HCT116 (cell line): ENCODE results near the gene TMPRSS9. TPM values are rescaled to one million over a fixed set of nuclear protein-coding genes. Genes with fewer than 3 reads are reported as not detected.

Experiments used
- ATAC-seq: fragments of 200-7000 bp; cut with Tn5 transposase; 2 replicates; pipeline ENCODE4 v1.9.1; 2020; ENCODE audit warnings: mild to moderate bottlenecking, moderate library complexity
- BruUV-seq: library from RNA; stranded (reverse); fragments of 400-500 nt; replicated peaks from 2 replicates; lab custom pipeline; 2021; lab: Mats Ljungman, UMichigan
- CTCF ChIA-PET: fragments of 300-600 bp; sonication (Branson Sonifier 250); formaldehyde crosslinking; loops from one replicate; lab custom pipeline; 2021; ENCODE audit warnings: antibody characterized with exemption; lab: Charles Lee
- POLR2A ChIA-PET: fragments of 300-600, 350-600 bp; sonication (Branson Sonifier 250); formaldehyde crosslinking; loops from one replicate; lab custom pipeline; 2021; ENCODE audit warnings: antibody characterized with exemption; lab: Charles Lee
- RAD21 ChIA-PET, 2 experiments: fragments of 300-600 bp; sonication (Branson Sonifier 250); formaldehyde crosslinking; loops; one replicate each; lab custom pipeline; 2023; ENCODE audit warnings: low total read pairs in 2 of 2; ENCODE audit not compliant: uncharacterized antibody in 2 of 2, unreplicated experiment in 2 of 2, low non-redundant PET in 1 of 2; lab: Charles Lee
- DNase-seq: peaks from one replicate; pipeline ENCODE4 v3.0.0-alpha.2; 2010; ENCODE audit warnings: low read depth, low spot score
- H2AFZ ChIP-seq: fragments of 200-600 bp; shearing (Covaris generic), sonication (generic); 2 replicates; pipeline ENCODE4 v1.6.1; 2017; ENCODE audit warnings: low read depth, mixed run types, mixed read lengths, antibody characterized with exemption, low read length; ENCODE audit not compliant: poor library complexity, severe bottlenecking
- H3K27ac ChIP-seq: 2 replicates; pipeline ENCODE4 v1.5.1; 2012; ENCODE audit warnings: low read depth, low read length
- H3K27me3 ChIP-seq: fragments of 200-600 bp; sonication (generic); 2 replicates; pipeline ENCODE4 v1.6.1; 2016; ENCODE audit warnings: mixed run types, low read length, mixed read lengths; ENCODE audit not compliant: insufficient read depth
- H3K36me3 ChIP-seq, 2 experiments: fragments of 200-500 bp in 1 of 2; fragments of 200-600 bp in 1 of 2; sonication (Bioruptor generic) in 1 of 2; sonication (generic) in 1 of 2; 2 replicates each; pipeline versions ENCODE4 v1.5.1 to v1.6.1; 2014 to 2016; ENCODE audit warnings: low read length in 2 of 2, inconsistent platforms in 1 of 2, mixed read lengths in 1 of 2, mixed run types in 1 of 2; ENCODE audit not compliant: insufficient read depth in 2 of 2, control insufficient read depth in 1 of 2
- H3K4me1 ChIP-seq, 2 experiments: fragments of 200-600 bp in 1 of 2; sonication (generic) in 1 of 2; 2 replicates each; pipeline versions ENCODE4 v1.5.1 to v1.6.1; 2012 to 2017; ENCODE audit warnings: low read length in 2 of 2, inconsistent platforms in 1 of 2, mild to moderate bottlenecking in 1 of 2, mixed read lengths in 1 of 2, mixed run types in 1 of 2, moderate library complexity in 1 of 2; ENCODE audit not compliant: insufficient read depth in 2 of 2, control insufficient read depth in 1 of 2
- H3K4me2 ChIP-seq: fragments of 200-600 bp; sonication (generic); 2 replicates; pipeline ENCODE4 v1.6.1; 2017; ENCODE audit warnings: mixed run types, low read length, mixed read lengths
- H3K4me3 ChIP-seq, 2 experiments: fragments of 200-600 bp in 1 of 2; sonication (generic) in 1 of 2; replicated peaks in 1 of 2; 2 replicates each; pipeline ENCODE4 v1.5.1; 2011 to 2016; ENCODE audit warnings: low read length in 2 of 2, control low read depth in 1 of 2, low read depth in 1 of 2, mild to moderate bottlenecking in 1 of 2, mixed read lengths in 1 of 2, mixed run types in 1 of 2
- H3K79me2 ChIP-seq: fragments of 200-600 bp; sonication (generic); 2 replicates; pipeline ENCODE4 v1.6.1; 2017; ENCODE audit warnings: mild to moderate bottlenecking, mixed run types, low read length, moderate library complexity, mixed read lengths; ENCODE audit not compliant: insufficient read depth
- H3K9ac ChIP-seq: fragments of 200-600 bp; sonication (generic); 2 replicates; pipeline ENCODE4 v1.6.1; 2016; ENCODE audit warnings: low read length, mixed read lengths
- H3K9me2 ChIP-seq: fragments of 200-600 bp; sonication (generic), shearing (Covaris generic); 2 replicates; pipeline ENCODE4 v1.6.1; 2017; ENCODE audit warnings: mixed run types, mild to moderate bottlenecking, moderate library complexity; ENCODE audit not compliant: insufficient read depth
- H3K9me3 ChIP-seq, 2 experiments: fragments of 200-500 bp in 1 of 2; fragments of 200-600 bp in 1 of 2; sonication (Bioruptor generic) in 1 of 2; sonication (generic) in 1 of 2; 2 replicates each; pipeline ENCODE4 v1.6.1; 2014 to 2017; ENCODE audit warnings: low read length in 2 of 2, mixed read lengths in 2 of 2, inconsistent platforms in 1 of 2, low read depth in 1 of 2, mild to moderate bottlenecking in 1 of 2, mixed run types in 1 of 2, moderate library complexity in 1 of 2; ENCODE audit not compliant: control insufficient read depth in 1 of 2, insufficient read depth in 1 of 2
- H4K20me1 ChIP-seq: fragments of 200-600 bp; sonication (generic), shearing (Covaris generic); 2 replicates; pipeline ENCODE4 v1.6.1; 2017; ENCODE audit warnings: mixed run types, mild to moderate bottlenecking, moderate library complexity; ENCODE audit not compliant: insufficient read depth
- CBX3 ChIP-seq: IDR thresholded peaks from 2 replicates; pipeline ENCODE4 v1.6.1; 2012; ENCODE audit warnings: low read depth
- CEBPB ChIP-seq: IDR thresholded peaks from 2 replicates; pipeline ENCODE4 v1.6.1; 2012; ENCODE audit warnings: low read depth
- EGR1 ChIP-seq: IDR thresholded peaks from 2 replicates; pipeline ENCODE4 v1.6.1; 2012; ENCODE audit warnings: low read depth
- ELF1 ChIP-seq: IDR thresholded peaks from 2 replicates; pipeline ENCODE4 v1.6.1; 2012; ENCODE audit warnings: low read depth, borderline replicate concordance
- EZH2 ChIP-seq: fragments of 200-600 bp; sonication (generic); IDR thresholded peaks from 2 replicates; pipeline ENCODE4 v1.6.1; 2017; ENCODE audit warnings: antibody characterized with exemption, mixed run types
- EZH2phosphoT487 ChIP-seq: fragments of 200-600 bp; IDR thresholded peaks from 2 replicates; pipeline ENCODE4 v1.6.1; 2018; ENCODE audit warnings: antibody characterized with exemption, borderline replicate concordance
- FOSL1 ChIP-seq: IDR thresholded peaks from 2 replicates; pipeline ENCODE4 v1.6.1; 2012; ENCODE audit warnings: low read depth
- JUND ChIP-seq: IDR thresholded peaks from 2 replicates; pipeline ENCODE4 v1.6.1; 2012
- POLR2A ChIP-seq: IDR thresholded peaks from 2 replicates; pipeline ENCODE4 v1.7.0; 2011; ENCODE audit warnings: borderline replicate concordance; ENCODE audit not compliant: insufficient read depth, insufficient read length; ENCODE audit errors: extremely low read depth
- POLR2AphosphoS5 ChIP-seq: IDR thresholded peaks from 2 replicates; pipeline ENCODE4 v1.6.1; 2011; ENCODE audit warnings: mild to moderate bottlenecking, low read depth, low read length, moderate library complexity
- RAD21 ChIP-seq: IDR thresholded peaks from 2 replicates; pipeline ENCODE4 v1.6.1; 2012; ENCODE audit warnings: low read depth, mild to moderate bottlenecking
- SRF ChIP-seq: IDR thresholded peaks from 2 replicates; pipeline ENCODE4 v1.6.1; 2012; ENCODE audit warnings: low read depth
- YY1 ChIP-seq: IDR thresholded peaks from 2 replicates; pipeline ENCODE4 v1.6.1; 2011; ENCODE audit warnings: low read length, low read depth, moderate library complexity, mild to moderate bottlenecking; ENCODE audit not compliant: insufficient replicate concordance; ENCODE audit errors: extremely low read depth
- ZFX ChIP-seq: fragments of 450-650 bp; IDR thresholded peaks from 2 replicates; pipeline ENCODE4 v1.6.1; 2017
- intact Hi-C: fragments of 100-400 bp; cut with micrococcal nuclease; formaldehyde crosslinking; loops from 2 replicates; pipeline ENCODE4 v1.10.0; 2022
- total RNA-seq: library from RNA; stranded (reverse); gene quantifications from one replicate; pipeline ENCODE4 v1.2.1, GENCODE V29; 2021; ENCODE audit not compliant: unreplicated experiment
- TF ChIP-seq, protein P1 (sequence below): IDR thresholded peaks from 2 replicates; pipeline ENCODE4 v1.6.1; 2011; ENCODE audit warnings: mild to moderate bottlenecking, low read length, moderate library complexity; ENCODE audit not compliant: insufficient replicate concordance; ENCODE audit errors: extremely low read depth
- TF ChIP-seq, protein P2 (sequence below): IDR thresholded peaks from 2 replicates; pipeline ENCODE4 v1.6.1; 2012
- TF ChIP-seq, protein P3 (sequence below): IDR thresholded peaks from 2 replicates; pipeline ENCODE4 v1.6.1; 2012; ENCODE audit warnings: low read depth
- TF ChIP-seq, protein P4 (sequence below), 3 experiments: fragments of 200-600 bp in 1 of 3; sonication (generic) in 1 of 3; IDR thresholded peaks in 2 of 3; conservative IDR thresholded peaks in 1 of 3; 2 replicates each; pipeline ENCODE4 v1.5.1; 2012 to 2017; ENCODE audit warnings: low read depth in 2 of 3, low read length in 2 of 3, antibody characterized with exemption in 1 of 3, borderline replicate concordance in 1 of 3, control low read depth in 1 of 3, mild to moderate bottlenecking in 1 of 3, mixed read lengths in 1 of 3, mixed run types in 1 of 3, moderate library complexity in 1 of 3; ENCODE audit not compliant: insufficient read depth in 1 of 3

The TMPRSS9 gene
- total RNA-seq, 1 experiment from 2014 or later = not detected

- peak overlapping the region; percentile 96; the same call in 1 of the 2 replicates for H3K27ac ChIP-seq
- H4K20me1 ChIP-seq = peaks cover 9% of the 10 kb centered on the region; the same call in 1 of the 2 replicates
- H3K27me3 ChIP-seq = no peaks in the 10 kb centered on the region
- no peak for TF ChIP-seq FOSL1
- TF ChIP-seq JUND = no peak
- no peak for TF ChIP-seq EZH2
- no peak for TF ChIP-seq CEBPB
- TF ChIP-seq EZH2phosphoT487 = no peak
- TF ChIP-seq YY1 = no peak
- no peak for TF ChIP-seq ELF1
- TF ChIP-seq, protein P1, sequence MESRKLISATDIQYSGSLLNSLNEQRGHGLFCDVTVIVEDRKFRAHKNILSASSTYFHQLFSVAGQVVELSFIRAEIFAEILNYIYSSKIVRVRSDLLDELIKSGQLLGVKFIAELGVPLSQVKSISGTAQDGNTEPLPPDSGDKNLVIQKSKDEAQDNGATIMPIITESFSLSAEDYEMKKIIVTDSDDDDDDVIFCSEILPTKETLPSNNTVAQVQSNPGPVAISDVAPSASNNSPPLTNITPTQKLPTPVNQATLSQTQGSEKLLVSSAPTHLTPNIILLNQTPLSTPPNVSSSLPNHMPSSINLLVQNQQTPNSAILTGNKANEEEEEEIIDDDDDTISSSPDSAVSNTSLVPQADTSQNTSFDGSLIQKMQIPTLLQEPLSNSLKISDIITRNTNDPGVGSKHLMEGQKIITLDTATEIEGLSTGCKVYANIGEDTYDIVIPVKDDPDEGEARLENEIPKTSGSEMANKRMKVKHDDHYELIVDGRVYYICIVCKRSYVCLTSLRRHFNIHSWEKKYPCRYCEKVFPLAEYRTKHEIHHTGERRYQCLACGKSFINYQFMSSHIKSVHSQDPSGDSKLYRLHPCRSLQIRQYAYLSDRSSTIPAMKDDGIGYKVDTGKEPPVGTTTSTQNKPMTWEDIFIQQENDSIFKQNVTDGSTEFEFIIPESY = no peak
- TF ChIP-seq RAD21 = no peak
- TF ChIP-seq EGR1 = no peak
- TF ChIP-seq SRF = no peak
- no peak for TF ChIP-seq CBX3
- no peak for TF ChIP-seq ZFX
- no peak for TF ChIP-seq POLR2AphosphoS5
- TF ChIP-seq, protein P2, sequence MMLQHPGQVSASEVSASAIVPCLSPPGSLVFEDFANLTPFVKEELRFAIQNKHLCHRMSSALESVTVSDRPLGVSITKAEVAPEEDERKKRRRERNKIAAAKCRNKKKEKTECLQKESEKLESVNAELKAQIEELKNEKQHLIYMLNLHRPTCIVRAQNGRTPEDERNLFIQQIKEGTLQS = no peak
- TF ChIP-seq, protein P3, sequence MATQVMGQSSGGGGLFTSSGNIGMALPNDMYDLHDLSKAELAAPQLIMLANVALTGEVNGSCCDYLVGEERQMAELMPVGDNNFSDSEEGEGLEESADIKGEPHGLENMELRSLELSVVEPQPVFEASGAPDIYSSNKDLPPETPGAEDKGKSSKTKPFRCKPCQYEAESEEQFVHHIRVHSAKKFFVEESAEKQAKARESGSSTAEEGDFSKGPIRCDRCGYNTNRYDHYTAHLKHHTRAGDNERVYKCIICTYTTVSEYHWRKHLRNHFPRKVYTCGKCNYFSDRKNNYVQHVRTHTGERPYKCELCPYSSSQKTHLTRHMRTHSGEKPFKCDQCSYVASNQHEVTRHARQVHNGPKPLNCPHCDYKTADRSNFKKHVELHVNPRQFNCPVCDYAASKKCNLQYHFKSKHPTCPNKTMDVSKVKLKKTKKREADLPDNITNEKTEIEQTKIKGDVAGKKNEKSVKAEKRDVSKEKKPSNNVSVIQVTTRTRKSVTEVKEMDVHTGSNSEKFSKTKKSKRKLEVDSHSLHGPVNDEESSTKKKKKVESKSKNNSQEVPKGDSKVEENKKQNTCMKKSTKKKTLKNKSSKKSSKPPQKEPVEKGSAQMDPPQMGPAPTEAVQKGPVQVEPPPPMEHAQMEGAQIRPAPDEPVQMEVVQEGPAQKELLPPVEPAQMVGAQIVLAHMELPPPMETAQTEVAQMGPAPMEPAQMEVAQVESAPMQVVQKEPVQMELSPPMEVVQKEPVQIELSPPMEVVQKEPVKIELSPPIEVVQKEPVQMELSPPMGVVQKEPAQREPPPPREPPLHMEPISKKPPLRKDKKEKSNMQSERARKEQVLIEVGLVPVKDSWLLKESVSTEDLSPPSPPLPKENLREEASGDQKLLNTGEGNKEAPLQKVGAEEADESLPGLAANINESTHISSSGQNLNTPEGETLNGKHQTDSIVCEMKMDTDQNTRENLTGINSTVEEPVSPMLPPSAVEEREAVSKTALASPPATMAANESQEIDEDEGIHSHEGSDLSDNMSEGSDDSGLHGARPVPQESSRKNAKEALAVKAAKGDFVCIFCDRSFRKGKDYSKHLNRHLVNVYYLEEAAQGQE = no peak
- TF ChIP-seq POLR2A = no peak
- TF ChIP-seq, protein P4, sequence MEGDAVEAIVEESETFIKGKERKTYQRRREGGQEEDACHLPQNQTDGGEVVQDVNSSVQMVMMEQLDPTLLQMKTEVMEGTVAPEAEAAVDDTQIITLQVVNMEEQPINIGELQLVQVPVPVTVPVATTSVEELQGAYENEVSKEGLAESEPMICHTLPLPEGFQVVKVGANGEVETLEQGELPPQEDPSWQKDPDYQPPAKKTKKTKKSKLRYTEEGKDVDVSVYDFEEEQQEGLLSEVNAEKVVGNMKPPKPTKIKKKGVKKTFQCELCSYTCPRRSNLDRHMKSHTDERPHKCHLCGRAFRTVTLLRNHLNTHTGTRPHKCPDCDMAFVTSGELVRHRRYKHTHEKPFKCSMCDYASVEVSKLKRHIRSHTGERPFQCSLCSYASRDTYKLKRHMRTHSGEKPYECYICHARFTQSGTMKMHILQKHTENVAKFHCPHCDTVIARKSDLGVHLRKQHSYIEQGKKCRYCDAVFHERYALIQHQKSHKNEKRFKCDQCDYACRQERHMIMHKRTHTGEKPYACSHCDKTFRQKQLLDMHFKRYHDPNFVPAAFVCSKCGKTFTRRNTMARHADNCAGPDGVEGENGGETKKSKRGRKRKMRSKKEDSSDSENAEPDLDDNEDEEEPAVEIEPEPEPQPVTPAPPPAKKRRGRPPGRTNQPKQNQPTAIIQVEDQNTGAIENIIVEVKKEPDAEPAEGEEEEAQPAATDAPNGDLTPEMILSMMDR (IDR thresholded peaks at IDR 0.05 in 2 of 3, conservative IDR thresholded peaks at IDR 0.05 in 1 of 3; ENCODE audit: borderline replicate concordance in 1 of 3, insufficient read depth in 1 of 3, low read depth in 2 of 3, low read length in 2 of 3) = no peak
- TF ChIP-seq, all 23 proteins: peak for 0
- Histone ChIP-seq H3K9ac (peak overlapping the region; percentile 100; the same call in 1 of the 2 replicates), H3K9me3 (no peaks in the 10 kb centered on the region), H3K4me3 (no peak overlapping the region), H3K9me2 (no peaks in the 10 kb centered on the region), H3K36me3 (peaks cover 0 to 14% of the 10 kb centered on the region in 2 experiments), H3K79me2 (peaks cover 76% of the 10 kb centered on the region), H2AFZ (no peak overlapping the region), H3K4me2 (peak overlapping the region; percentile 96; the same call in 1 of the 2 replicates), H3K4me1 (peaks cover 0 to 24% of the 10 kb centered on the region in 2 experiments; a peak in 3 of 4 replicates)
- CTCF ChIA-PET = interaction anchor here (0.7 kb wide), 1 partner anchor 9 kb away, joined by 3 read pairs; no protein-coding TSS in a partner anchor
- no peak for DNase-seq
- RAD21 ChIA-PET = no interaction called here
- POLR2A ChIA-PET = interaction anchor here (0.7 to 1.6 kb wide), 2 partner anchors 22 to 164 kb away, joined by 4 to 6 read pairs; partner anchors contain the start of gene GADD45B
- intact Hi-C loops = no loop called here
- ATAC-seq = no peak
- no TSS peak for BruUV-seq
Measured at GRCh38 chr19:2454199-2454961, 94.3 kb downstream of the TMPRSS9 start.
